NOMO-1 (cell line): ENCODE results near the gene SMAD1.

ENCODE experiments used
- DNase-seq, 2 experiments: peaks; one replicate each; lab custom pipeline; 2025; ENCODE audit not compliant: unreplicated experiment in 2 of 2; lab: John Stamatoyannopoulos, UW

SMAD1 gene

DNA sequence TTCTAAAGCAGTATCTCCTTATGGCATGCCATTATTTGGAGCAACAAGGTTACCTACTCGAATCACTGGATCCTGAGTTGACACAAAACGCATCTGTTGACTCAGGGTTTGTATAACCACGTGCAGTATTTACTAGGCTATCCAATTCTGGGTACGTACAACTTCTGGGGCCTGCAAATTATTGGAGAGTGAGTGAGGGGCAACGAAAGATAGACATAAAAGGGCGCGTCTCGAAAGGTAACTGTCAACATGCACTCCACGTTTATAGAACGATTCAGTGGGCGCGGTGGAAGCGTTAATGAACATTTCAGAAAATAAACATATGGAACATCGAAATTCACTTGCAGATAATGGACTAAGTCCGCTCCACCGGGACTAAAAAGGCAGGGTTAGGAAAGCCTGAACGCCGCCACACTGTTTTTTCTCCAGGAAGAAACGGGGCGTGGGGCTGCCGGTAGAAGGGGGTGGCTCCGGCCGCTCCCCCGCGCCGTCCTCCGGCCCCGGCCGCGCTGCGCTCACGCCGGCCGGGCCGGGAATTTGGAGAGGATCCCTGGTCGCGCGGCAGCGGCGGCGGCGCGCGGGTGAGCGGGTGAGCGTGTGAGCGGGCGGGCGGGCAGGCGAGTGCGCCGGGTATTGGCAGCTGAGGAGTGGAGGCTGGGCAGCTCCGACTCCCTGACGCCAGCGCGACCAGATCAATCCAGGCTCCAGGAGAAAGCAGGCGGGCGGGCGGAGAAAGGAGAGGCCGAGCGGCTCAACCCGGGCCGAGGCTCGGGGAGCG is at the start of gene SMAD1:
Gene SMAD1 (plus strand): TSS at position 690 of the 778 bp plus-strand sequence. CDS start 32,761 bp downstream, outside the sequence.
- peak; percentile 53 to 67 for DNase-seq

DNA sequence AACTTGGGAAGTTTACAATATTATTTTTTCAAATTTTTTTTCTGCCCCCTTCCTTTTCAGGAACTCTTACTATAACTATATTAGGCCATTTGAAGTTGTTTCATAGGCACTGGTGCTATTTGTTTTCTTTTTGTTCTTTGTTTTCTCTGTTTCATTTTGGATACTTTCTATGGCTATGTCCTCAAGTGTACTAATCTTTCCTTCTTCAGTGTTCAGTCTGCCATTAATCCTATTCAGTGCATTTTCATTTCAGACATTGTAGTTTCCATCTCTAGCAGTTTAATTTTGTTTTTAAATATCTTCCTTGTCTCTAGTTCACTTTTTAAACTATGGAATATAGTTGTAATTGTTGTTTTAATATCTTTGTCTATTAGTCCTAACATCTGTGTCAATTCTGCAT is 48.0 kb upstream of the SMAD1 start:
- no peak for DNase-seq

DNA sequence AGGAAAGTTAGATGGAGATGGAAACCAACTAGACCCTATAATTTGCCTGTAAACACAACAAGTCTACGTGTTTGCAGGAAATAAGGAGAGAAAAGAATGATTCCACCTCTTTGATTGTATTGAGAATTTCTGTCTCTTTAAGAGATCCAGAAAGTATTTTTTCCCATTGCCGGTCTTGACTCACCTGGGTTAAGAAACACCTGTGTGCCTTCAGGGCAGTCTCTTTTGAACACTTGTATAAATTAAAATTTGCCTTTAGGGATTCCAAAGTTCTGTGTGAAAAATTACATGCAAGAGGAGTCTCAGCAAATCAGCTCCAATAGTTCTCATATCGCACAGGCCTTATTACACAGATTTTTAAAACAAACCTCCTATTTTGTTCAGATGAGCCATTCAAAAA is 46.0 kb upstream of the SMAD1 start:
- DNase-seq: no peak

DNA sequence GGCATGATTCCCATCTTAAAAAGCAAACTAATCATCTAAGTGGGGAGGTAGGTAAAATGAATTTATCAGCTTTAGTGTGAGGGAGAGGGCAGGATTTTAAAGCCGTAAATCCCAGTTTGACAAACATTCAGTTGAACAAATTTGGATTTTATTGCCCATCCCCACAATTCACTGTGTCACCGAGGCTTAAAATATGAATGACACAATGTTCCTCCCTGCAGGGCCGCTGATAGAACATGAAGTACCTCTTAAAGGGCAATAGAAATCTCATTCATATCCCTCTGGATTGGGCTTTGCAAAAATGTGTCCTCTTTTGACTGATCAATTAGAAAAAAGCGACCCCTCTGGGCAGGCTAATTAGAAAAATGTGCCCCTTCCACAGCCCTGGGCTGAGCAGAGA is 45.5 kb upstream of the SMAD1 start:
- DNase-seq: no peak

DNA sequence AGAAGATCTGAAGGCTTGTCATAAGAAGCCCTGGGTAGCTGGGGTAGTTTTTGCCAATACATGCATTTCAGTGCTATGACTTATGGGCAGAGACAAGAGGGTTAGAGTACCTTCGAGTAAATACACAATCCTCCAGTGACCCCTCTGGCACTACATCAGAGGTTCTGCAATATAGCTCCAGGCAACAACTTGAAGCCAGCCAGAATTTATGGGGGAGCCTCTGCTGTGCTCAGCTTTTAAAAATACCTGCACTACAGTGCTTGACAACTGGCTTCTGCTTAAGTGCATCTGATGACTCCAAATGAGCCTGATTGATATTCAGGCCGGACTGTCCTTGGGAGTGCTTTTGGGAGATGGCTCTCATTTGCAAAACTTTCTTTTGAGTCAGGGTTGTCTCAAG is 44.9 kb upstream of the SMAD1 start:
- no peak for DNase-seq

DNA sequence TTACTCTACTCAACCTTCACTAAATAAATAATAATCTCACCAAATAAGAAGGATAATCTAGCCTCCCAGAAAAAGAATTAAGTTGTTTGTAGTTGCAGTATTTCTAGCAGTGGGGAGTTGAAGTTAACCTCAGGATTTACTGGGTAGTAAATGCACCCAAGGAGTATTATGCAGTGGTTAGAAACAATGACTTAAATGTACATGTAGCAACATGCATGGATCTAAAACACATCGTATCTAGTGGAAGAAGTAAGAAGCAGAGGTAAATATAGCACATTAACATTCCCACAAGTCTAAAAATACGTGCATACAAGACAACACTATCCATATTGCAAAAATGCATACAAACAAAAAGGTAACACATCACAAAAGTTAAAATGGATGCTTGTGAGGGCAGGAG is 44.2 kb upstream of the SMAD1 start:
- no peak for DNase-seq

DNA sequence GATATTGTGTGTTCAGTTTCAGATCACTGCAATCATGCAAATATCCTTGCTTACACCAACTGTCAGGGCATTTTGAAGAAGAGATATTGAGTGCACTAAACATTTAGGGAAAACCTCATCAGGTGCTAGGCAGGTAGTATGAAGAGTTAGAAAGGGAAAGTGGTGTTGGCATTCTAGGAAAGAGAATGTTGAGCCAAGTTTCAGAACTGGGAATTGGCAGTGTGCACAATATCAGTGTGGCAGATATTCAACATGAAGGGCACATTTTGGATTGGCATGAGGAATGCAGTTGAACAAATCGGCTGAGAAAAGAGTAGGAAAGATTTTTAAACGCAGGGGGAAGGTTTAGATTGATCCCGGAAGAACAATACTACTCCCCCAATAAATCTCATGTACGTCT is 43.4 kb upstream of the SMAD1 start:
- no peak for DNase-seq

DNA sequence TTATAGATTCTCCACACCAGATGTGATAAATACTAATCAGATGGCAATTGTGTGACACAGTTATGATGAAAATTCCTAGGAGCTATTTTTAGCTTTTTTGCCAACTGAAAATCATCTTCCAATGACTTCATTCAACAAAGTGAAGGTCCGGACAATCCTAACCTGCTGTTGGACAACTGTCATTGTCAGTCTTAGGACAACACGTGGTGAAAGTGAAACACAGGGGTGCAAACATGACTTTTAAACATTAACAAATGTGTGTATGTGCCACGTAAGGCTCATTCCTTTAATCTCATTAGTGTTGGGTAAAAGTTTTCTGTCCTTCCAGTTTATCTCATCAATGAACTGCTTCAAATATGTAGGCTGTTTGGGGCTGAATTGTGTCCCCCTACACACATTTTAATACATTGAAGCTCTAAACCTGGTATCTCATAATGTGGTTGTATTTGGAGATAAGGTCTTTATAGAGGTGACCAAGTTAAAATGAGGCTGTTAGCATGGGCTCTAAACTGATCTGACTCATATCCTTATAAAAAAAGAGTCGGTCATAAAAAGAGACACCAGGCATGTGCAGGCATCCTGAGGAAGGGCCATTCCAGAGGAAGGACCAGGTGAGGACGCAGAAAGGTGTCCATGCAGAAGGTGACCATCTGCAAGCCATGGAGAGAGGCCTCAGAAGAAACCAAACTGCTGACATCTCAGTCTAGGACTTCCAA is 41.2 kb upstream of the SMAD1 start:
- DNase-seq: no peak

DNA sequence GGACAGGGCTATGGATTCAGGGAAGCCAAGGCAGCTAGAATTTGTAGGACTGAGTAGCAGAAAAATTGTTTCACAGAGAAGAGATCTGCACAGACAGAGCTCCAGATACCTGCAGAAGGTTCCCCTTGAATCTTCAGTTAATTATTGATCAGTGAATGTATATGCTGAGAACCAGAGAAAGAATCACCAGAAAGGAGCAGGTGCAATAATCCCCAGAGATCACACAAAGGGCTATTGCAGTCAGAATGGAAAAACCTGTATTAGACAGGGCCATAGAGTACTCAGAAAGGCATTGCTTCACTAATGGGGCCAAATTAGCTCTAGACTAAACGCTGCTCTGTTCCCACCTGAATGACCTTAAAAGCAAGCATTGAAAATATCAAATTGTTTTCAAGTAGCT is 35.5 kb upstream of the SMAD1 start:
- DNase-seq: no peak

DNA sequence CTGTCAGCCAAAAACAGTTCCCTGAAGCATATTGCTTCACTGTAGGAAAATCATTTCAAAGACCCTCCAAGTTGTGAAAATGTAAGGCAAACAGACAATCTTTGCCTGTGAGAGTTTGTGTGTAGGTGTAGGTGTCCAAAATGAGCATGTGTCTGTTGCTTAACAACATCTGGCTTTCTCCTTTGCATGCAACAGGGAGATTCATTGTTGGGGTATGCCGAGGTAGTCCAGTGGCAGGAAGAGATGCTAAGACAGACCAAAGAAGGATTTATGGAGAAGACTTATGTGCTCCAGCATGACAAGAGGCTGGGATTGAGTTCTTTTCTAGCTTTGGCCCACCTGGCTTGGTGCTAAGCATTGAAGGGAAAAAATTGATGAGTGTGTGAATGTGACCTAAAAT is 29.8 kb upstream of the SMAD1 start:
- no peak for DNase-seq

DNA sequence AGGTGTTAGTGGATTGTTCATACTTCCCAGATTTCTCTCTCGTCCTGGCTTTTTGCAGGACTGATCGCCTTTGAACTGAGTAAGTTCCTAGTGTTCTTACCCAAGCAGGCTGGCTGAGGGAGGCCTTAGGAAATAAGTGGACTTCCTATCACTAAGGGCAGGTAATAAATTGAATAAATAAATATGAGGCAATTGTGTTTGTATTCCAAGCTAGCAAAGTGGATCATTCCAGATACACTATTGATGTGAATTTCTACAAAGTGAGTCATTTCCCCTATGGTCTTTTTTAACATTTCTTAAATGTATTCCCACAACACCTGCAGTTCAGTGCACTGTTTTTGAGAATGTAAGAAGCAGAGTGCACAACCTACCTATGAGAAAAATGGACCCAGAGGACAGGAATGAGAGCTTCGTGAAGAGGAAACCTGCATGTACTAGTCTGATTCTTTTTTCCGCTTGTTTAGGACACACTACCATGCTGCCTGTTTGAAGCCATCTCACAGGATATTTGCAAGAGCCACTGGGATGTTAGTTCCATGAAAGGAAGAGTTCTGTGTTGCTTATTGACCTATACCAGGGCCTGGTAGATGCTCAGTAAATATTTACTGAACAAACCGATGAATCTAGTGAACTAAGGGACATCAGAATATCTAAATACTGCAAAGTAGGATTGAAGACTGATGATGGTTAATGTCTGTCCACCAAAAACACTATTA is 29.0 kb upstream of the SMAD1 start:
- no peak for DNase-seq

DNA sequence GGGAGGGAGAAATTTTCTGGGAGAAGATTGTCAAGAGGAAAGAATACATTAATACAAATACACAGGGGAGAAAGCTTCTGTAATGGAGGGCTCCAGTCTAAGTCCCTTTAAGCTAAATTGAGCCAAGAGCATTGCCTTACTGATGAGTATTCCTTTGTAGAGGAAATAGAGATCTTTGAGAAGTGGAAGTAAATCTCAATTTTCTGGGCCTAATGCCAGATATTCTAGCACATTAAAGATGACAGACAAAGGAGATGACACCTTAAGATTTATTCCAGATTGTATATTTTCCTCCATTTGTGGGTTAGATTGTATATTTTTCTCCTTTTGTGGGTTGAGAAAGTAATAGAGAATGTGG is 28.5 kb upstream of the SMAD1 start:
- no peak for DNase-seq

DNA sequence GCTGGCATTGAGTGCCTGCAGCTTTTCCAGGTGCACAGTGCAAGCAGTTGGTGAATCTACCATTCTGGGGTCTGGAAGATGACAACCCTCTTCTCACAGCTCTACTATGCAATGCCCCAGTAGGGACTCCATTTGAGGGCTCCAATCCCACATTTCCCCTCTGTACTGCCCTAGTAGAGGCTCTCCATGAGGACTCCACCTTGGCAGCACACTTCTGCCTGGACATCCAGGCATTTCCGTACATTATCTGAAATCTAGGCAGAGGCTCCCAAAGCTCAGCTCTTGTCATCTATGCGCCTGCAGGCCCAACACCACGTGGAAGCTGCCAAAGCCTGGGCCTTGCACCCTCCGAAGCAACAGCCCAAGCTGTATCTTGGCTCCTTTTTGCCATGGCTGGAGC is 8.4 kb upstream of the SMAD1 start:
- DNase-seq: no peak

DNA sequence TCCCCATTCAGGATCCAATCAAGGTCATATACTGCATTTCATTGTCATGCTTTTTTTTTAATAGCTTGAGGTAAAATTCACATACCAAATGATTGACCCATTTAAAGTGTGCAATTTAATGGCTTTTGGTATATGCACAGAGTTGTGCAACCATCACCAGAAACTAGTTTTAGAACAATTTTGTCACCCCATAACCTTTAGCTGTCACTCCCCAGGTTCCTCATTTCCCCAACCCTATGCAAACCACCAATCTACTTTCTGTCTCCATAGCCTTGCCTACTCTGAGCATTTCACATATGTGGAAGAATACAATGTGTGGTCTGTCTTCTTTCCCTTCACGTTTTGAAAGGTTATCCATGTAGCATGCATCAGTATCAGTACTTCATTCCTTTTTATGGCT is 1.4 kb upstream of the SMAD1 start:
- DNase-seq: peak; percentile 81 to 95

DNA sequence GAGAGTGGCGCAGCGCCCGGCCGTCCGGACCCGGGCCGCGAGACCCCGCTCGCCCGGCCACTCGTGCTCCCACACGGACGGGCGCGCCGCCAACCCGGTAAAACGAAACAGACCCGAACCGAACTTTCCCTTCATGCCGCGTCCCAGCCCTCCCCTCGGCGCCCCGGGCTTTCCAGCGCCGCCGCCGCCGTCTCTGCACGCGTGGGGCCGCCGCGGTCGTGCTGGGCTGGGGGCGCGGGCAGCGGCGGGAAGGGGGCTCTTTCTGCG is 222 bp downstream of the SMAD1 start:
- no peak for DNase-seq

DNA sequence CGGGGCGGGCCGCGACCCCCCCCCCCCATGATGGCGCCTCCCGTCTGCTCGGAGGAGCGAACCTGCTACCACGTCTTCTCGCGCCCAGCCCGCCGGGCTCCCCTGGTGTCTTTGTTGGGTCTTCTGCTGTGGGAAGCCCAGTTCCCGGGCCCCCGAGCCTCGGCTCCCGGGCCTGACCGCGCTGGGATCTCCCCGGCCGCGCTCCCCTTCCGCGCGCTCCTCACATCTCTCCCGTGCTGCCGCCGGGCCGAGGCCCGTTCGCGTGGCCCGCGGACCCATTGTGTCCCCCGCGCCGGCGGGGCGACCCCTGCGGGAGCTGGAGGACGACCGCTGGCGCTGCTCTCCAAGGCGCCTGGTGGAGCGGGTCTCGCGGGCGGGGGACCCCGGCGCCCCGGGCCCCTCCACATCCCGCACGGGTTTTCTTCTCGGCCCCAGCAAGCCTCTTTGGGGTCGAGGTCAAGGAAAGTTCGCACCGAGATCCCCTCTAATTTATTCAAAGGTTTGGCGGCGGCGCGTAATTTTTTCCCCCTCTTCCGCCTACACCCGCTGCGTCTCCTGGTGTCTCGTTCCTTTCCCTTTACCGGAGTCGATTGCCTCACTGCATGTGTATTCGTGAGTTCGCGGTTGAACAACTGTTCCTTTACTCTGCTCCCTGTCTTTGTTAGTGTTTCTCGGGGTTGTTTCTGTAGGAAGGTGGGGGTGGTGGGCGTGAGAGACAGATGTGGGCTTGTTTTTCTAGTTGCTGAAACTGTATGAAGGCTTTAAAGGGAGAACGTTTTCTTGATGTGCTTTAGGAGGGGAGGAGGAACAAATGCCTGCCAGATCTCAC is 770 bp downstream of the SMAD1 start:
- DNase-seq: peak; percentile 19 to 73

DNA sequence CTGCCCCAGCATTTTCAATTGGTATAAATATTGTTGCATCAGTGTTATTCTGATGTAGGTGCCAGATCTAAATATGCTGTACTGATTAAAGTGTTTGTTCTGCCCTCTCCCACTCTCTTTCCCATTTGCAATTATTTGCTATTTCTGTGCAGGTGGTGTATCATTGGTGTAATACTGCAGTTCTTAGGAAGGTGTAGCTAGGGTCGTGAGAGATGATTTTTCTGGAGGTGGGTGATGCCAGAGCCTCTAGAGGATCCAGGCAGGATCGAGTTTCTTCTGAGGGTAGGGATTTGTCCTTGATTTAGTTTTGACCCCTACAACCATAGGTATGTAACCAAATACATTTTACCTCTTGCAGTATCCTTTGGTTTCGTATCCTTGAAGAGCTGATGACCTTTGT is 1.9 kb downstream of the SMAD1 start:
- DNase-seq: no peak

DNA sequence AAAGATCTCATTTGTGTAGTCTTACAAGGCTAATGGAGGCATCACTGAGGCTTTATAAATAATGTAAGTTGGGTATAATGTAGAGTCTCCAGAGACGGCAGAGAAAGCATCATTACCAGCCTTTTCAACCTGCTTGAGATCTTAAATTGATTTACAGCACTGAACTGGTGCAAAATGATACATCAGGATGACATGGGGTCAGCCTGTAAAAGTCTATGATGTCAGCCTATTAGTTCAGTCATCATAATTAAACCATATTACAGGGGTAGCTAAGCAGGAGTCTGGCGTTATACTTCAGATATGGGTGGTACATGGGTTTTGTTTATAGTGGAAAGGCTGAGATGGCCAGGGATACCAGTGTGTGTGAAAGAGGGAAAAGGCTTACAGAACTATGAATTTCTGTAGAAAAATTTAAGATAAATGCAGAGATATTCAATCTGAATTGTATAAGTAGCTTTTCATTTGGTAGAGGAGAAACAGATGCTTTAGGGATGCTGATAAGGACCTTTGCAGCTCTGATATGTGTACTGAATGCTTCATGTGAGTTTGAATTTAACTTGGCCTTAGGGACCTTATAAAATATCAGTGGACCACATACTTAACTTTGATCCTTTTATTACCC is 2.7 kb downstream of the SMAD1 start:
- DNase-seq: no peak

DNA sequence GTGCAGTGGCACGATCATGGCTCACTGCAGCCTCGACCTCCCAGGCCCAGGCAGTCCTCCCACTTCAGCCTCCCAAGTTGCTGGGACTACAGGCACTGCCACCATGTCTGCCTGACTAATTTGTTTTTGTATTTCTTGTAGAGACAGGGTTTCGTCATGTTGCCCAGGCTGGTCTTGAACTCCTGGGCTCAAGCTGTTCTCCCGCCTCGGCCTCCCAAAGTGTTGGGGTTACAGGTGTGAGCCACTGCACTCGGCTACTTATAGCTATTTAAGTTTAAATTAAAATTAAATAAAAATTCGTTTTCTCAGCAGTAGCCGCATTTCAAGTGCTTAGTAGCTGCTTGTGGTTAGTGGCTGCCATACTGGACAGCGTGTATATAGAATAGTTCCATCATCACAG is 3.5 kb downstream of the SMAD1 start:
- DNase-seq: no peak

DNA sequence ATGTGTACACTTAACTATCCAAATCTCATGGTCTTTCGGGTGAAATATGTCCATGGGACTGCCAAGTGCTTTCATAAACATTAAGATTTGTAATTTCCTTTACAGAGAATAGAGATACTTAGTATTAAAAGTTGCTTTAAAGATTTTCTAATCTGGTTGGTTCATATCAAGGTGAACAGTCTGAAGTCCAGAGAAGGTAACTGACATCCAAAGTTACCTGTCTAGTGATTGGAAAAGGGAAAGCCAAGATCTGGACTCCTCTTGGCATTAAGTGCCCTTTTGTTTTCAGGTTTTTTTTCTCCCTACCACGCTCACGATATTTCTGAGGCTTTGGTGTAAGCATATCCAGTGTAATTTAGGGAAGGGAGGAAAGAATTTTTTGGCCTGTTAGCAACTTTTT is 5.0 kb downstream of the SMAD1 start:
- DNase-seq: no peak

DNA sequence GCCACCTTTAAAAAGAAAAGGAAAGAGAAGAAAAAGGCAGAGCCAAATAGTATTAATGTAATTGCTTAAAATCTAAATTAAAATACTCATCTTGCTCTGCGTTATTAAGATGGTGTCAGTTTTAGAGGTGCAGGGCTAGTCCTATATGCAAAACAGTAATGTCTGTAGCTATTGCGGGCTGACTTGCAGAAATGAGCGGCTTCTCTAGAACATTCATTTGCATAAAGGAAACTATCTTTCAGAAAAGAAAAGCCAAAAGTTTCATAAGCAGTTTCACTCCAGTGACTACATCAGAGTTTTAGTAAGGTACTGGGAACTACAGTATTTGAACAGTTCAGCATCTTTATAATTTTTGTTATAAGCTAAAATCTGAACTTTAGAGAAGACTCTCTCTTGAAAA is 6.0 kb downstream of the SMAD1 start:
- peak; percentile 22 to 63 for DNase-seq
